ENCODE measurements around the gene SAPCD1. TPM values are rescaled to one million over a fixed set of nuclear protein-coding genes. Genes with fewer than 3 reads are reported as not detected.
A peak's percentile ranks its signal among the peaks of the same experiment; 100 is the strongest.

Gene SAPCD1
- total RNA-seq, 2 donors from 2014 or later = 3.2 to 3.9 TPM

- no peak for ATAC-seq
- no peak for DNase-seq
- intact Hi-C loops (cut with DNase I, micrococcal nuclease) = no loop called here
These were observed 34.5 kb upstream of the SAPCD1 start for GRCh38 chr6:31727717-31728671.

- ATAC-seq = peak; percentile 59
- peak; percentile 48 to 54 for DNase-seq
- intact Hi-C loops (cut with DNase I, micrococcal nuclease) = no loop called here
These were observed 33.5 kb upstream of the SAPCD1 start, which contains the start of gene DDAH2 for GRCh38 chr6:31728767-31729514. DDAH2 (minus strand) TSS chr6:31729299; CDS start chr6:31729161, 138 bp downstream.

- intact Hi-C loops (cut with DNase I, micrococcal nuclease) = no loop called here
- DNase-seq (peak; percentile 95 to 97), ATAC-seq (peak; percentile 78)
These were observed 32.9 kb upstream of the SAPCD1 start for GRCh38 chr6:31729515-31729978.

GRCh38 chr6:31729979-31730630 is 32.4 kb upstream of the SAPCD1 start:
- ATAC-seq = peak; percentile 64
- intact Hi-C loops (cut with DNase I, micrococcal nuclease) = no loop called here
- DNase-seq = peak; percentile 90 to 93

- intact Hi-C loops (cut with DNase I, micrococcal nuclease) = no loop called here
- no peak for ATAC-seq
These were observed 31.8 kb upstream of the SAPCD1 start for GRCh38 chr6:31730631-31731086.

GRCh38 chr6:31732029-31732428 is 30.4 kb upstream of the SAPCD1 start:
- intact Hi-C loops (cut with DNase I, micrococcal nuclease) = no loop called here
- DNase-seq = no peak
- ATAC-seq = no peak

More at GRCh38 chr6:31730631-31731086, 31.8 kb upstream of the SAPCD1 start:
- DNase-seq = no peak

GRCh38 chr6:31733734-31734133 is 28.7 kb upstream of the SAPCD1 start:
- intact Hi-C loops (cut with DNase I, micrococcal nuclease) = no loop called here
- ATAC-seq (no peak), DNase-seq (no peak)

- no peak for ATAC-seq
- intact Hi-C loops (cut with DNase I, micrococcal nuclease) = no loop called here
- DNase-seq = no peak
These were observed 28.1 kb upstream of the SAPCD1 start for GRCh38 chr6:31734247-31734820.

GRCh38 chr6:31734821-31735406 is 27.5 kb upstream of the SAPCD1 start:
- intact Hi-C loops (cut with DNase I, micrococcal nuclease) = loop anchor here in 1 of 2 donors (5.0 kb wide), 1 partner anchor 97 kb away; no protein-coding TSS in a partner anchor
- ATAC-seq = peak; percentile 34
- DNase-seq = peak; percentile 76 to 79

GRCh38 chr6:31736021-31736767 is 26.3 kb upstream of the SAPCD1 start, which contains the start of gene CLIC1:
CLIC1 (minus strand) TSS chr6:31736530; CDS start chr6:31736300, 230 bp downstream.
- DNase-seq = peak; percentile 89 to 93
- intact Hi-C loops (cut with DNase I, micrococcal nuclease) = loop anchor here in 1 of 2 donors (5.0 kb wide), 1 partner anchor 96 kb away; no protein-coding TSS in a partner anchor

GRCh38 chr6:31736768-31737314 is 25.6 kb upstream of the SAPCD1 start:
- ATAC-seq (no peak), DNase-seq (peak in 1 of 2 donors; percentile 46)
- intact Hi-C loops (cut with DNase I, micrococcal nuclease) = loop anchor here in 1 of 2 donors (5.0 kb wide), 1 partner anchor 95 kb away; no protein-coding TSS in a partner anchor

More at GRCh38 chr6:31736021-31736767, 26.3 kb upstream of the SAPCD1 start, which contains the start of gene CLIC1:
- peak; percentile 44 for ATAC-seq

GRCh38 chr6:31737315-31737990 is 25.0 kb upstream of the SAPCD1 start:
- intact Hi-C loops (cut with DNase I, micrococcal nuclease) = loop anchor here in 1 of 2 donors (5.0 kb wide), 1 partner anchor 95 kb away; no protein-coding TSS in a partner anchor
- ATAC-seq (peak; percentile 5), DNase-seq (peak; percentile 58 to 71)

GRCh38 chr6:31737991-31738979 is 24.2 kb upstream of the SAPCD1 start:
- ATAC-seq (peak; percentile 45), DNase-seq (peak; percentile 82 to 85)
- intact Hi-C loops (cut with DNase I, micrococcal nuclease) = loop anchor here in 1 of 2 donors (5.0 kb wide), 1 partner anchor 94 kb away; no protein-coding TSS in a partner anchor

GRCh38 chr6:31739639-31740396 is 22.6 kb upstream of the SAPCD1 start, which contains the start of gene MSH5:
MSH5 (plus strand) TSS chr6:31740005; CDS start chr6:31740467, 462 bp downstream.
- intact Hi-C loops (cut with DNase I, micrococcal nuclease) = loop anchor here in 1 of 2 donors (5.0 kb wide), 1 partner anchor 92 kb away; no protein-coding TSS in a partner anchor
- ATAC-seq = peak; percentile 67
- DNase-seq = peak; percentile 97 to 99

All from left colon (tissue), 2 donors.